Small intestine (tissue), 7 donors: ENCODE data around the gene CRAT. TPM values are rescaled to one million over a fixed set of nuclear protein-coding genes. Genes with fewer than 3 reads are reported as not detected.

Experiments
- DNase-seq, 2 donors: peaks; one replicate each; pipeline versions ENCODE4 v3.0.0 to v3.0.0-alpha.2; 2013
- FAIRE-seq: peaks from 2 replicates; lab custom pipeline; 2012; peaks lifted over from hg19 to GRCh38; lab: Jason Lieb, UNC
- H3K27ac ChIP-seq, 3 donors: one replicate each; pipeline ENCODE4 v1.5.1; 2013; ENCODE audit warnings: low read length in 2 of 3, mild to moderate bottlenecking in 2 of 3, control low read depth in 1 of 3, inconsistent platforms in 1 of 3, low read depth in 1 of 3, moderate library complexity in 1 of 3
- H3K27me3 ChIP-seq, 3 donors: one replicate each; pipeline ENCODE4 v1.6.1; 2013; ENCODE audit warnings: low read length in 3 of 3, inconsistent platforms in 1 of 3; ENCODE audit not compliant: control insufficient read depth in 3 of 3, insufficient read depth in 3 of 3
- H3K36me3 ChIP-seq, 3 donors: one replicate each; pipeline ENCODE4 v1.6.1; 2013; ENCODE audit warnings: low read length in 3 of 3, inconsistent platforms in 1 of 3, low read depth in 1 of 3, mild to moderate bottlenecking in 1 of 3, moderate library complexity in 1 of 3; ENCODE audit not compliant: control insufficient read depth in 3 of 3, insufficient read depth in 2 of 3
- H3K4me1 ChIP-seq, 3 donors: one replicate each; pipeline ENCODE4 v1.6.1; 2013; ENCODE audit warnings: low read length in 2 of 3, inconsistent platforms in 1 of 3, low read depth in 1 of 3, mild to moderate bottlenecking in 1 of 3, moderate library complexity in 1 of 3; ENCODE audit not compliant: control insufficient read depth in 3 of 3, insufficient read depth in 2 of 3
- H3K4me3 ChIP-seq, 3 donors: one replicate each; pipeline ENCODE4 v1.5.1; 2013; ENCODE audit warnings: low read length in 3 of 3, control low read depth in 1 of 3, inconsistent platforms in 1 of 3, low read depth in 1 of 3, mild to moderate bottlenecking in 1 of 3, moderate library complexity in 1 of 3
- H3K9me3 ChIP-seq, 2 donors: one replicate each; pipeline ENCODE4 v1.6.1; 2013; ENCODE audit warnings: low read depth in 1 of 2, low read length in 1 of 2; ENCODE audit not compliant: control insufficient read depth in 2 of 2, insufficient read depth in 1 of 2
- WGBS, 3 donors: extraction: QIAGEN DNeasy Blood & Tissue Kit; methylation state at CpG; one replicate each; pipeline ENCODE4 v1.1.7; 2013; 5-methylcytosine and 5-hydroxymethylcytosine counted together
- polyA plus RNA-seq, 4 donors: library from polyadenylated mRNA; stranded (reverse) in 3 of 4; unstranded in 1 of 4; fragments of 200-250 nt in 3 of 4; fragments of 120-200 nt in 1 of 4; gene quantifications; one replicate each; pipeline versions ENCODE4 v1.2.1 to v1.2.3, GENCODE V29; 2013
- donor health status: healthy with polysubstance abuse.
- donor health status: control.
- donor health status: control.
- donor health status: Bipolar disorder and iron deficiency.
- donor health status: healthy.

Gene CRAT
- polyA plus RNA-seq, 4 donors = 55.0 to 122 (median 97.7) TPM

- Histone ChIP-seq H3K27me3 (no peaks in the 10 kb centered on the region), H3K27ac (peak overlapping the region; percentile 91 to 100 (median 99)), H3K4me1 (peaks cover 0 to 60% (median 14%) of the 10 kb centered on the region in 3 donors), H3K4me3 (peak overlapping the region in 2 of 3 donors; percentile 7 to 38), H3K9me3 (no peaks in the 10 kb centered on the region), H3K36me3 (peaks cover 0 to 74% (median 11%) of the 10 kb centered on the region in 3 donors)
- 12 to 15% (median 13%) methylated on average over 8 of the region's 8 CpGs for WGBS, 3 donors
- FAIRE-seq = no peak
- peak; percentile 45 to 73 for DNase-seq
These were observed 29.9 kb upstream of the CRAT start for GRCh38 chr9:129140397-129141065.

DNA sequence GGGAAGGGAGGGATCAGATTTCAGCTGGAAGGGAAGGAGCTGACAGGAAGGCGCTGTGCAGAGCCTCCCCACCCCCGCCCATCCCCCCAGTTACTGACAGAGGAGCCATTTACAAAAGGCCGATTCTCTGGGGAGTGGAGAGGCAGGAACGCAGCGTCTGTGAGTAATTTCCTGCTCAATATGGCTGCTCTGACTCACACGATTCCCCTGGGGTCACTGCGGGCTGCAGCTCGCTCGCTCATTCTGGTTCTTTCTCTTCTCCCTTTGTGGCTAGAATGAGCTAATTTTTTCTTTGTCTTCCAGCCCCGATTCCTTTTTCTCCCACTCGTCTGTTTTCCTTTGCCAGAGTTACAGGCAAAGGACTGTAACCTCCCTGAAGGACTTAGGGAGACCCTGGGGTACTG lies 29.4 kb upstream of the CRAT start:
- FAIRE-seq (no peak), DNase-seq (peak; percentile 91 to 95)
- Histone ChIP-seq H3K36me3 (peaks cover 0 to 74% (median 11%) of the 10 kb centered on the region in 3 donors), H3K4me3 (peak overlapping the region in 2 of 3 donors; percentile 38 to 40), H3K27me3 (no peaks in the 10 kb centered on the region), H3K4me1 (peaks cover 0 to 56% (median 14%) of the 10 kb centered on the region in 3 donors), H3K27ac (peak overlapping the region; percentile 91 to 100 (median 99)), H3K9me3 (no peaks in the 10 kb centered on the region)
- 0 to 3% (median 1%) methylated on average over 11 of the region's 11 CpGs for WGBS, 3 donors

DNA sequence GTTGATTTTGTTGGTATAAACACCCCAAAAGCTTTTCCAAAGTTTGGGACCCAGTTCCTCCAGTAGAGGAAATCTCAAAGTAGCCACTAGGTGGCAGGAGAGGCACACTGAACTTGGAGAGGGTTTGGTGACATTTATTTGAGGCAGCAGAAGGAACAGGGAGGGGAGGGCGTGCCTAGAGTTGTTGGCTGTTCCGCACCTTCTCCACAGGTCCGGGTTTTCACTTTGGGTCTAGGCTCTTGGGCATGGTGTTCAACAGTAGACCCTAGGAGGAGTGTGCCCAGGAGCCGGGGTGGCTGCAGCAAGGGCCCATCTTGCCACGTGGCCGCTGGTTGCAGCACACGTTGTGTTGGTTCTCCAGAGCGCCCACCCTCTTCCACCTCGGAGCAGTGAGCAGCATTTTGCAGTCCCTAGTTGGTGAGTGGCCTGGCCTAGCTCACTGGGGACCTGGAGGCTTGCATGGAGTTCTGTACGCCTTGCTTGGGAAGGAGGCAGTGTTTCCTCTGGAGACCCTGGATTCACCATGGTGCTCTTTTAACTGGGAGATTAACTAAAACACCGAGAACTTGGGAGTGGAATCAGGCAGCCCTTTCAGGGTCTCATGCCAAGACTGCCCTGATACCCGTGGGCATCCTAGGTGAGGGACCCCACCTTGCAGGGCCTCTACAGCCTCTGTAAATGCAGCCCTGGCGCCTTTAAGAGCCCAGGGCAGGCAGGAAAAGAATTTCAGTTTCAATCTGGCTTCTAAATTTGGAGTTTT lies 28.8 kb upstream of the CRAT start:
- DNase-seq = peak; percentile 88 to 92
- FAIRE-seq = no peak
- Histone ChIP-seq H3K27me3 (no peaks in the 10 kb centered on the region), H3K9me3 (no peaks in the 10 kb centered on the region), H3K36me3 (peaks cover 4 to 76% (median 11%) of the 10 kb centered on the region in 3 donors), H3K4me1 (peaks cover 0 to 56% (median 14%) of the 10 kb centered on the region in 3 donors), H3K27ac (peak overlapping the region; percentile 91 to 100 (median 99)), H3K4me3 (peak overlapping the region in 2 of 3 donors; percentile 38 to 40)
- 6 to 12% (median 7%) methylated on average over 13 of the region's 13 CpGs for WGBS, 3 donors

DNA sequence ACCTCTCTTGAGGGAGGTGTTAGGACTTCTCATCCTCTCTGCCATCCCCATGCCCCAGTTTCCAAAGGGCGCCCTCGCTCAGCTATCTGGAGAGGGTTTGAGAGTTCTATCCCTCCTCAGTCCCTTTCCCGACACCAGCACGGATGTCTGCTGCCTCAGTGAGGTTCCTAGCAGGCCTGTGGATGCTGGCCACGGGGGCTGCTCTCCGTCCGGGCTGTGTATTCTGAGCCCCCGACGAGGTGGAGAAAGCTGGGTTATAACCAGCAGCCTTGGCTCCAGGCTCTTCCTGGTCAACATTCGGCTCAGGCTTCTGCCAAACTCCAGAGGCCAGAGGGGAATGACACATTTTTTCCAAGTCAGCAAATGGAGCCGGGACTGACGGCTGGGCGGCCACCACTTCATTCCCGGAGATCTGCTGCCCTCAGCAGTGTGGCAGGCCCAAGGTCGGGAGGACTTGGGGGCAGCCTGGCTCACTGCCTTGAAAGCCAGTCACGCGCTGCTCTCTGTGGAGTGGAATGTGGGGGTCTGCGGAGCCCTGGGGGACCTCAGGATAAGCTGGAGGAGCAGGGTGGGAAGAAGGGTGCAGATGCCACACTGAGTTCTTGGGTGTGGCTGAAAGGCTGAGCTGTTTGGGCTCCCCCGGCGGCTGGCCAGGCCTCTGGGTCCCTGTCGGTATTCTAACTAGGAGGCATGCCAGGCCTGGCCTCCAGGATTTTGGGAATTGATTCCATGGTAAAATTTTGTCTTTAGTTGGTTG lies 28.1 kb upstream of the CRAT start:
- peaks cover 0 to 57% (median 14%) of the 10 kb centered on the region in 3 donors for H3K4me1 ChIP-seq

GRCh38 chr9:129138144-129138462 lies 27.5 kb upstream of the CRAT start:
- Histone ChIP-seq H3K36me3 (peaks cover 4 to 71% (median 9%) of the 10 kb centered on the region in 3 donors), H3K27me3 (no peaks in the 10 kb centered on the region), H3K4me1 (peaks cover 0 to 55% (median 14%) of the 10 kb centered on the region in 3 donors), H3K27ac (peak overlapping the region in 2 of 3 donors; percentile 99 to 100), H3K4me3 (no peak overlapping the region), H3K9me3 (no peaks in the 10 kb centered on the region)
- WGBS, 3 donors = 82 to 90% (median 90%) methylated on average over 9 of the region's 9 CpGs
- DNase-seq (no peak), FAIRE-seq (no peak)

More for the DNA sequence above, 28.1 kb upstream of the CRAT start:
- no peaks in the 10 kb centered on the region for H3K9me3 ChIP-seq
- peaks cover 4 to 72% (median 11%) of the 10 kb centered on the region in 3 donors for H3K36me3 ChIP-seq
- DNase-seq = peak in 1 of 2 donors; percentile 73
- FAIRE-seq = no peak
- WGBS, 3 donors = 50 to 68% (median 67%) methylated on average over 21 of the region's 21 CpGs
- peak overlapping the region in 2 of 3 donors; percentile 99 to 100 for H3K27ac ChIP-seq
- H3K27me3 ChIP-seq = no peaks in the 10 kb centered on the region
- no peak overlapping the region for H3K4me3 ChIP-seq

GRCh38 chr9:129137292-129138143 lies 26.9 kb upstream of the CRAT start:
- peaks cover 4 to 71% (median 9%) of the 10 kb centered on the region in 3 donors for H3K36me3 ChIP-seq
- WGBS, 3 donors = 86 to 91% (median 86%) methylated on average over 19 of the region's 19 CpGs

DNA sequence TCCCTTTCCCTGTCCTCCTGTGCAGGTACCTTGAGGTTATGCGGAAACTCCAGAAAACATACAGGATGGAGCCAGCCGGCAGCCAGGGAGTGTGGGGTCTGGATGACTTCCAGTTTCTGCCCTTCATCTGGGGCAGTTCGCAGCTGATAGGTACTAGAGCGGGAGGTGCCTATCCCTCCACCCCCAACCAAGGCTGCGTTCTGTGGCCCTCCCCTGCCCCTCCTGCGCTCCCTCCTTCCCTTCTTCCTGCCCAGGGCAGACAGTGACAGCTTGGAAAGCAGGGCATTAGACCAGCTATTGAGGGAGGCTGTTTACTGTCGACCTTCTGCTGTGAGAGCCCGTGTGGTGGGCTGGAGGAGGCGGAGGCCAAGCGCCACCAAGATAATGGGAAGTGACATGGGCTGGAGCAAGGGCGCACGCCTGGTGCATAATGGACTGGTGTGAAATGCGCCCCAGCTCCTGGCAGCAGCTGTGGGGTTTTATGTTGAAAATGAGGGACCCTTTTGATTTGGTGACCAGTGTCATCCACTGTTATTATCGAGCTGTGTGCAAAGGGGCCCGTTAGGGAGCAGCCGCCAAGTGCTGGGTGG lies 25.9 kb upstream of the CRAT start:
- WGBS, 3 donors = 84 to 89% (median 88%) methylated on average over 16 of the region's 16 CpGs
- FAIRE-seq = no peak
- Histone ChIP-seq H3K36me3 (peaks cover 4 to 72% (median 9%) of the 10 kb centered on the region in 3 donors), H3K9me3 (no peaks in the 10 kb centered on the region), H3K27ac (no peak overlapping the region), H3K27me3 (no peaks in the 10 kb centered on the region), H3K4me1 (peaks cover 0 to 42% (median 14%) of the 10 kb centered on the region in 3 donors), H3K4me3 (no peak overlapping the region)
- DNase-seq = no peak

More at GRCh38 chr9:129137292-129138143, 26.9 kb upstream of the CRAT start:
- Histone ChIP-seq H3K27me3 (no peaks in the 10 kb centered on the region), H3K9me3 (no peaks in the 10 kb centered on the region), H3K4me3 (no peak overlapping the region), H3K4me1 (peaks cover 0 to 49% (median 14%) of the 10 kb centered on the region in 3 donors), H3K27ac (peak overlapping the region in 2 of 3 donors; percentile 99 to 100)
- FAIRE-seq (no peak), DNase-seq (no peak)
